Myocyte (in vitro differentiated cells): ENCODE data around the gene DMD. TPM values are rescaled to one million over a fixed set of nuclear protein-coding genes. Genes with fewer than 3 reads are reported as not detected.
"Not testable (repeated sequence)": the region's sequence is repeated elsewhere in the genome, so short reads cannot be mapped to it uniquely, and the experiment has no call there.

Source experiments
- DNase-seq: peaks from one replicate; pipeline ENCODE4 v3.0.0-alpha.2; 2012; ENCODE audit warnings: low read depth
- total RNA-seq: library from RNA; depleted of rRNA; stranded (reverse); fragments of >200 nt; gene quantifications from 2 replicates; pipeline ENCODE4 v1.2.3, GENCODE V29; 2014

DMD gene
- total RNA-seq, 1 donor from 2014 or later = 123 TPM

DNA sequence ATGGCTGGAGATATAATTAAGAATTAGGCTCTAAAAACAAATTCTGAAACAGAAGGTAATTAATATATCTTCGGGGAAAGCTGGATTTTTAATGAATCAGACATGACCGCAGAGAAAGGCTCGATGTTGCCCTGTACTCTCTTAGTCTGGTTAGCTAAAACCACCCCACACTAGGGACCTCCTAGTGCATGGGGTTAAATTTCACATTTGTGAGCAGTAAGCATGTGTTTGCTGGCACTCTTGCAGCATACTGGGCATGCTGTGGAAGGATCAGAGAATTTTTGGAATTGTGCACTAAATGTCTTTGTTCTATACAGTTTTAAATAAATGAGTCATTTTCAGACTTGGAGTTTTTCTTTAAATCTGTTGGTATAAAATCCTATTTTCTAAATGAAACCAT lies 1663.9 kb downstream of the DMD start:
- DNase-seq = peak; percentile 43

DNA sequence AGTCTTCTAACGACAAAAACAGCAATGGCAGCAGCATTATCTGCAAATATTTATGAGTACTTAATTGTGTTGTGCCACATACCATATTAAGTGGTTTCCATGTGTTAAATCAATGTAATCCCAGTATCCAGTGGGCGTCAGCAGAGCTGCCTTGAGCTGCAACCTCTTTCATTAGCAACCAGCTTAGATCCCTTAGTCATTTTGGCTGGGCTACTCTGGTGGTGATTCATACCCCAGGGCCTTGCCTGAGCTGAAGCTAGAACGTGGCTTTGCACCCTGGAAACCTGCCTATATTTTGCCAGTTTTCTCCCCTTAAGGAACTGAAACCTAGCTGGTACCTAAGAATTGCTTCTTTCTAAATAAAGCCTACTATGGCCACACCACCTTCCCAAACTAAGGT lies 1665.2 kb downstream of the DMD start:
- peak; percentile 56 for DNase-seq

DNA sequence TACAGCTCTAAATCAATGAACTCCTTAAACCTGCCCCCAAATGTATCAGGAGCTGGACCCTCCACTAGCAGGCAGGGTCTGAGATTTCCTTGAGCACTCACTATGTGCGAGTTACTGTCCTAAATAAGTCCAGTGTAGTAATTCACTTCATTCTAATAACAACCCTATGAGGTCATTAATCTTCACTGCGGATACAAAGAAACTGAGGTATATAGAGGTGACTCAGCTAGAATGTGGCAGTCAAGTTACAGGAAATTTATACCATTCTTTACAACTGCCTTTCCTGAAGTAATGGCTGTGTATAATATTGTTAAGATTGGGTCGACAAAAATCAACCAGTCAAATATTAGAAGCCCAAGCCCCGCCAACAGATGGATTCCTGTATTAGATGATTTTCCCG lies 1665.6 kb downstream of the DMD start:
- no peak for DNase-seq

DNA sequence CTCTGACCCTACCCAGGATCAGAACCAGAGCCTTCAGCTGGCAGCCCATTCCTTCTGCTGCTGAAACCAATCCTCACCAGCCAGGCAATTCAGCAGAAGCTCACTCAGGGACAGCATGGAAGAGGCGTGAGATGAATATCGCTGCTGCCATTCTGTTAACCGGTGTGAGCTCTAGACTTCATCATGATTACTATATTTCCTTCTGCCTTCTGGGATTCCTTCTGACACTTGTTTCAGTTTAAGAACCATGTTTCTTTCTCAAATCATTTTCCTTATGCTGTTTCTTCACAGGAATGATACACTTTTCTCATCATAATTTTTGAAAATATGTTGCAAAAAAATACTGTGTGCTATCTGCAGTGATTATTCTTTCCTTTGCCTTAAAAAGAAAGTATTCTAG lies 1666.2 kb downstream of the DMD start:
- DNase-seq = no peak

DNA sequence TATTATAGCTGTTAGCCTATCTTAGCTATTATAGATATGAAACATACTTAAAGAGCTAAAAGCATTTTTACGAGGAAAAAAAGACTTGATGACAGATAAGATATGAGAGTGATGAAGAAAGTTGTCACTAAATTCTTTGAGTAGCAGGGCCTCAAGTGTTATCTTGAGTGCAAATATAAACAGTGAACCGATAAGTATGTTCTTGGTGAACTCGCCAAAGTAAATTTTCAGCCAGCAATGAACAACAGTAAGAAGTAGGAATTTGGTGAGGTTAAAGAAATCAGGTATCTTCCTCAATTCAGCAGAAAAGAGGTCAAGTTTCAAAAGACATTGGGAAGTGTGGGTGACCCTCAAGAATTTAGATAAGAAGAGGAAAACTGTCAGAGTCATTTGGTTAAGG lies 1667.7 kb downstream of the DMD start:
- no peak for DNase-seq

GRCh38 chrX:31542566-31542965 lies 1668.8 kb downstream of the DMD start:
- DNase-seq = no peak

DNA sequence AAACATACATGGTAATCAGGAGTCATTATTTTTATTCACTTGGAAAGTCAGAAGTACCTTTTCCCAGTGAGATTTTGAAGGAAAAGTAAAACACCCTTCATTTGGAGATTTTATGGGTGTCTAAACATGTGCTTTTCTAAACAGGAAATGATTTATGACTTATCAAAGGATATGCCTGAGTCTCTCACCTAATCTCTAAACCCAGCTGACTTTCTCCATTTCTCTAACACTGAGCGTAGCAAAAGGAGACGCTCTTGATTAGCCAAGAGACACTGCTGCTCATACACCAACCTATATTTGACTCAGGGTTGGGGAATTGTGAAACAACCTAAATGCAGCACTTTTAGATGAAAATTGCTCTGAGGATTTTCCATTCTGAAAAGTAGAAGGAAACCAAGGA lies 1671.0 kb downstream of the DMD start:
- DNase-seq = no peak

GRCh38 chrX:31527455-31528126 lies 1683.8 kb downstream of the DMD start:
- no peak for DNase-seq

DNA sequence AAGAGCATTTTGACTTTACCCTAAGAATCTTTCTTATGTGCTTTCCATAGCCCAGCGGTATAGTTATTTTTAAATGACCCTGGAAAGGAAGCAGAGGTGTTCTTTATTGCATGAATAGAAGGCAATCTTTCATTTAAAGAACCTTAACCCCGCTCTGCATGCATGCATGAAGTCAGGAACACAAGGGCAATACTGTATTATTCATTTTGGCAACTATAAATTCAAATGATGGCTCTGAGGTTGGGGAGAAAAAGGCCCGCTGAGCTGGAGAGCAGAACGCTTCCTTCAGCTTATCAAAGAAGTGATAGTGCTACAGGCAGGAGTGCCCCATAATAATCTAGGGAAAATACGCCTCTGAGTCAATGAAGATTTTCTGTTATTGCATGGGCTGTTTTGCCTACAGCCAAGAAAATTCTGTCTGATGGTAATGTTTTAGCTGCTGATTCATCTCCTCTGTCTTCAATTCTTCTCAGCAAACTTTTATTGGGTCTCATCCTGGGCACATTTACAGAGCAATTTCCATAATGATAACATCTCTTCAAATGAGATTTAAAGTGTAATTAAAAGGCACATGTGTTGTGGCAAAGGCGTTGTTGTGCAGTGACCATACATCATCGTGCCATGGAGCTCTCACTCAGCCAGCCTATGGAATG lies 1687.3 kb downstream of the DMD start:
- no peak for DNase-seq

- no peak for DNase-seq
Observed at GRCh38 chrX:31522760-31523159, 1688.6 kb downstream of the DMD start.

DNA sequence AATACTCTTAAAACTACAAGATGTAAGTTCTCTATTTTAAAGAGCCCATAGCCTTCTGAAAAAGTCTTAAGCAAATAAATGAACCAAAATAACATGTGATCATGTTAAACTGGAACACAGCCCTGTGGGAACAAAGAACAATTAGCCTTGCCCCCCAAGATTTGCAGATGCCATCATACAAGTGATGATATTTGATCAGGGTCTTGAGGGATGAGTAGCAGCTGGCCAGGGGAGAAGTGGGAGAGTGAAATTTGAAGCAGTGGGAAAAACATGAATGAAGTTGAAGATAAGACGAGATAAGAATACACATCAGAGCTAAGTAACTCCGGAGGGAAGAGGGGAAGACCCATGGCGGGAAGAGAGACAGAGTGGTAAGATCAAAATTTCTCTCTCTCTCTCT lies 1689.4 kb downstream of the DMD start:
- peak; percentile 21 for DNase-seq

DNA sequence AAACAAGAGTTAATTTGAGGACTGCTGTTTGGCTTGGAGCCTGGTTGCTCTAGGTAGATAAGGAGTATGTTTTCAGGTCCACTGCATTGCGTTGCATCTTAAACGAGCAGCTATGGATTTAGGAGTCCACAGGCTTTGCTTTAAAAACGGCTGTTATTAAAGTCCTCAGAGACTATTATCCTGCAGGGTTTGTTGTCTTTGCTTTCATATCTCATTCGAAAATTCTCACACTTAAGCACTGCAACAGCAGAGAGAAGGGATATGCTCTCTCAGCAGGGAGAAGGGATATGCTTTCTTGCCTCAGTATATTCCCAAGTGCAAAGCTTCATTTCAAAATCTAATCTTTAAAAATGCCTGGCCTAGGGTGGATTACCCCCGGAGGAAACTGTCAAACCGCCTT lies 1694.8 kb downstream of the DMD start:
- DNase-seq = no peak

DNA sequence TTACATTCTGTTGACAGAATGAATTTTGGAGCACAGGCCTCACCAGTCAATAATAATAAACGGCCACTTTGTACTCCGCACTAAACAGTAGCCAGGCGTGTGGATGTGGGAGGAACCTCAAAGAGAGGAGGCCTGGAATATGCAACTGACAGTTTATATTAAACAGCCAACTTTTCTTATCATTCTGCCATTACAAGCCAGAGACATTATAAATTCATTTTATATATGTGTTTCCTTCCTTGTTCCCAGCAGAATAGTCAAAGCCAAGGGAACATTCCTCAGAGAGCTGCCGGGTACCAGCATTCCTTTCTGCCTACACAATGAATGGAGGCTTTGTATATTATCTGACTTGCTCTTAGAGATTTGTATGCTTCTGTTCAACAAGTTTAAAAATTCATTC lies 1703.0 kb downstream of the DMD start:
- DNase-seq = no peak

GRCh38 chrX:31506928-31507327 lies 1704.4 kb downstream of the DMD start:
- DNase-seq = no peak

- DNase-seq = no peak
Observed at GRCh38 chrX:31506360-31506759, 1705.0 kb downstream of the DMD start.

- DNase-seq = no peak
Observed at GRCh38 chrX:31500921-31501320, 1710.4 kb downstream of the DMD start.

DNA sequence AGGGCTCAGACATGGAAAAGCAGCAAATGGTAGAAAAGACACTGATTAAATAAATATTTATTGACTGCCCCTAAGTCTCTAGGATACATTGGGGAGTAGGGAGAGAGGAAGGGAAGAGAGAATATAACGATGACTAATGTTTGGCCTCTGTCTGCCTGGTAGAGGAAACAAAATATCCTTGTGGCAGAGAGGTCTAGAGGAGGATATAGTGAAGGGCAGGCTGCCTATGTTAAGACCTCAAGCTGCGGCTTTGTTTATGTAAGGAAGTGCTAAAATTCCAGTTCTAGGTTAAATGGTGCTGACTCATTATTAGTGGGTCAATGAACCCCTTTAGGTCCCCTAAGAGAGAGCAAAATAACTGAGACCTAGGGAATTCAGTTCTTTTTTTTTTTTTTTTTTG lies 1712.2 kb downstream of the DMD start:
- DNase-seq = peak; percentile 40

GRCh38 chrX:31497086-31497485 lies 1714.3 kb downstream of the DMD start:
- DNase-seq = no peak

GRCh38 chrX:31487951-31488350 lies 1723.4 kb downstream of the DMD start:
- peak; percentile 41 for DNase-seq

DNA sequence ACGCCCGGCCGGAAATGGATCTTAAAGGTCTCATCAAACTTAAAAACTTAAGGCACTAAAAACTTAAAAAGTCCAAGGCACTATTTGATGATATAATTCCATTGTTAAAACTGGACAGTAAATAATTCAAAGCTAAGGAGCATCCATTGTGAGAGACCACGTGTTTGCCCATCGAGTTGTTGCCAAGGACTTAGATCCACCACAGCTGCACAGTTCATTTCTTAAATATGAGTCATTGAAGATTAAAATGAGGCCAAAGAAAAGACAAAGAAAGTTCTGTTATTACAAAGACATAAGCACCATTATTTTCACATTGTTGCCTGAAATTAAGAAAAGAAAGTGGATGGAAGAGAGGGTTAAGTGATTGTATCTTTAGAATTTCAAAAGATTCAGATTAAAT lies 1728.0 kb downstream of the DMD start:
- DNase-seq = peak; percentile 69

DNA sequence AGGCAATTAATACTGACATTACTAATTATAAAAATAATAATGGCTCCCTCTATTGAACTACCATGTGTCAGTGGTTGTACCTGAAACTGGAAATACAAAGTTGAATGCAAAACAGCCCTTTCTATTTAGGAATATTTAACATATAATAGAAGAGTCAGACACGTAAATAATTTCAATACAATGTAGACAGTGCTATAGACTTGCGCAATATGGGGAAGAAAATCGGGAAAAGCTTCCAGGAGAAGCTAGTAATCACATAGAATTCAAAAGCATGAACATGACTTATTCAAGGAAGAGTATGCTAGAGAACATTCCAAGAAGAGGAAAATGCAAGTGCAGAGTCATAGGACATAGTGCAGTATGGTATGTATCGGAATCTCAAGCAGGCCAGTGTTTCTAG lies 1730.7 kb downstream of the DMD start:
- DNase-seq = no peak

DNA sequence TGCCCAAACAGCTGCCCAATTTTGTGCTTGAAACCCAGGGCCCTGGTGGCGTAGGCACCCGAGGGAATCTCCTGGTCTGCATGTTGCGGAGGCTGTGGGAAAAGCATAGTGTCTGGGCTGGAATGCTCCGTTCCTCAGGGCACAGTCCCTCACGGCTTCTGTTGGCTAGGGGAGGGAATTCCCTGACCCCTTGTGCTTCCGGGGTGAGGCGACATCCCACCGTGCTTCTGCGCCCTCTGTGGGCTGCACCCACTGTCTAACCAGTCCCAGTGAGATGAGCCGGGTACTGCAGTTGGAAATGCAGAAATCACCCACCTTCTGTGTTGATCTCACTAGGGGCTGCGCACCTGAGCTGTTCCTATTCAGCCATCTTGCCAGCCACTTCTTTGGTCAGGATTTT lies 1740.1 kb downstream of the DMD start:
- DNase-seq = no peak

DNA sequence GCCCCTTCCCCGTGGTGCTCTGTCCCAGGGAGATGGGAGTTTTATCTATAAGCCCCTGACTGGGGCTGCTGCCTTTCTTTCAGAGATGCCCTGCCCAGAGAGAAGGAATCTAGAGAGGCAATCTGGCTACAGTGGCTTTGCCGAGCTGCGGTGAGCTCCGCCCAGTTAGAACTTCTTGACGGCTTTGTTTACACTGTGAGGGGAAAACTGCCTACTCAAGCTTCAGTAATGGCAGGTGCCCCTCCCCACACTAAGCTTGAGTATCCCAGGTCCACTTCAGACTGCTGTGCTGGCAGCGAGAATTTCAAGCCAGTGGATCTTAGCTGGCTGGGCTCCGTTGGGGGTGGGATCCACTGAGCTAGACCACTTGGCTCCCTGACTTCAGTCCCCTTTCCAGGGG lies 1740.6 kb downstream of the DMD start:
- DNase-seq = not testable (repeated sequence)
